ENCODE data around the gene CRTC1.

CRTC1 gene

DNA sequence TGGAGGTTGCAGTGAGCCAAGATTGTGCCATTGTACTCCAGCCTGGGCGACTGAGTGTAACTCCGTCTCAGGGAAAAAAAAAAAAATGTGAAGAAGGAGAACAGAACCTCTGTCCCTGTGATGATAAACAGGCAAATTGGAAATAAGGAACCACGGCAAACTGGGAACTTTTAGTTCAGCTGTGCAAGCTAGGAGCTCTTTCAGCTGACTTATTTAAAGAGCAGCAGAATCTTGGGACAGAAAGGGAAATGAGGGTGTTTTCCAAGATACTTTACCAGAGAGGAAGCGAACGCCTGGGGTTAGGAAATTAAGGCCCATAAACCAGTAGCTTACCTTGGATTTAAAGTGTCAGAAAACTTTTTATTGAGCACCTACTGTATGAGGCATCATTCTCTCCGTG, 145.3 kb downstream of the CRTC1 start:
- in situ Hi-C loops (cut with HindIII; ENCODE audit: low sequenced_read_pairs) = no loop called here

DNA sequence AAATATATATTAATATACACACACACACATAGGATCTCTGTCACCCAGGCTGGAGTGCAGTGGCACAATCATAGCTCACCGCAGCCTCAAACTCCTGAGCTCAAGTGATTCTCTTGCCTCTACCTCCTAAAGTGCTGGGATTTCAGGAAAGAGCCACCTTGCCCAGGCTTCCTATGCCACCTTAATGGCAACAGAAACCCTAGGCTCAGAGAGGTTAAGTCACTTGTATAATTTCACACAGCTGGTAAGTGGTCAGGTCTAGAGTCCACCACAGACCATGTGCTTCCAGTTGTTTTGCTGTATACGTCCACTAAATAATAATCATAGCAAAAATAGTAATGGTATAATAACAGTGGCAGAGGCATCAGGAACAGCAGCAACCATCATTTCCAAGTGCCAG, 147.0 kb downstream of the CRTC1 start:
- in situ Hi-C loops (cut with HindIII; ENCODE audit: low sequenced_read_pairs) = no loop called here

DNA sequence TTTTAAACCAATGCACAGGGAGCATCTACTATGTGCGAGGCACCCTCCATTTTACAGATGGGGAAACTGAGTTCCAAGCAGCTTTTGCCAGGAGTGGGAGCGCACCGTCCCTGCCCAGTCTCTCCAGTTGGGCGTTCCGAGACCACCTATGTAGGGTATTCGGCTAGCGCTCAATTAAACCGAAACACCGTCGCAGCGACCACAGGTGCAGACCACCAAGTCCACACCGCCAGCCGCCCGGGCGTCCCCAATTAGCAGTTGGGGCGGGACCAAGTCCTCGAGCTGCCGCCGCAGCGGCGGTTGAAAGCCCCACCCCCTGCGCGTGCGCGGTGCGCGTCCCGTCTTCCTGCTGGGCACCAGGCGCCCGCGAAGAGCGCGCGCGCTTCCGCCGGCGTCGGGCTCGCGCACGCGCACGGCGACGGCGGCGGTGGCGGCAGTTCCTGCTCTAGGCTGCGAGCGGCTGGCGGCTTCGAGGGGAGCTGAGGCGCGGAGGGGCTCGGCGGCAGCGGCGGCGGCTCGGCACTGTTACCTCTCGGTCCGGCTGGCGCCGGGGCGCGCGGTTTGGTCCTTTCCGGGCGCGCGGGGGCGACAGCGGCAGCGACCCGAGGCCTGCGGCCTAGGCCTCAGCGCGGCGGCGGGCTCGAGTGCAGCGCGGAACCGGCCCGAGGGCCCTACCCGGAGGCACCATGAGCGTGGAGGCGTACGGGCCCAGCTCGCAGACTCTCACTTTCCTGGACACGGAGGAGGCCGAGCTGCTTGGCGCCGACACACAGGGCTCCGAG, 148.2 kb downstream of the CRTC1 start, which contains the start of gene UPF1:
TSS of gene UPF1 (plus strand) at position 436 of the 782 bp plus-strand sequence. CDS start at position 687, 251 bp downstream.
- in situ Hi-C loops (cut with HindIII; ENCODE audit: low sequenced_read_pairs) = no loop called here

All from endothelial cell of hepatic sinusoid (primary cell).